Mesenchymal stem cell (in vitro differentiated cells and primary cell): ENCODE results near the gene TYMP.

ENCODE experiments used
- DNase-seq: peaks from one replicate; pipeline ENCODE4 v3.0.0-alpha.2; 2013
- H2AFZ ChIP-seq: one replicate; pipeline ENCODE4 v1.6.1; 2013; ENCODE audit warnings: low read depth, mild to moderate bottlenecking, control low read depth, inconsistent platforms, low read length, moderate library complexity
- H2AK5ac ChIP-seq: 2 replicates; pipeline ENCODE4 v1.6.1; 2013; ENCODE audit warnings: low read length, moderate library complexity, mild to moderate bottlenecking, inconsistent platforms; ENCODE audit not compliant: severe bottlenecking
- H2BK120ac ChIP-seq: one replicate; pipeline ENCODE4 v1.6.1; 2013; ENCODE audit warnings: low read depth, mild to moderate bottlenecking, inconsistent platforms, low read length, moderate library complexity
- H2BK12ac ChIP-seq, 2 experiments: one replicate each; pipeline ENCODE4 v1.6.1; 2013; ENCODE audit warnings: inconsistent platforms in 2 of 2, low read length in 2 of 2, mild to moderate bottlenecking in 2 of 2, moderate library complexity in 2 of 2, control low read depth in 1 of 2
- H2BK15ac ChIP-seq: one replicate; pipeline ENCODE4 v1.6.1; 2013; ENCODE audit warnings: mild to moderate bottlenecking, low read depth, inconsistent platforms; ENCODE audit not compliant: poor library complexity, severe bottlenecking
- H2BK5ac ChIP-seq: 2 replicates; pipeline ENCODE4 v1.6.1; 2013; ENCODE audit warnings: low read depth, mild to moderate bottlenecking, low read length, control low read depth, inconsistent platforms; ENCODE audit not compliant: poor library complexity, severe bottlenecking
- H3K14ac ChIP-seq, 2 experiments: one replicate each; pipeline ENCODE4 v1.6.1; 2013; ENCODE audit warnings: inconsistent platforms in 2 of 2, low read length in 2 of 2, control low read depth in 1 of 2, mild to moderate bottlenecking in 1 of 2, moderate library complexity in 1 of 2
- H3K18ac ChIP-seq, 2 experiments: one replicate each; pipeline ENCODE4 v1.6.1; 2013; ENCODE audit warnings: inconsistent platforms in 2 of 2, low read length in 2 of 2, control low read depth in 1 of 2, low read depth in 1 of 2, mild to moderate bottlenecking in 1 of 2
- H3K23ac ChIP-seq, 2 experiments: one replicate each; pipeline ENCODE4 v1.6.1; 2013; ENCODE audit warnings: inconsistent platforms in 2 of 2, low read length in 2 of 2, mild to moderate bottlenecking in 2 of 2, moderate library complexity in 2 of 2, control low read depth in 1 of 2
- H3K27ac ChIP-seq: 2 replicates; pipeline ENCODE4 v1.5.1; 2013; ENCODE audit warnings: mild to moderate bottlenecking, moderate library complexity, low read length, control low read depth, inconsistent platforms; ENCODE audit not compliant: poor library complexity, severe bottlenecking
- H3K27me3 ChIP-seq, 2 experiments: 2 replicates each; pipeline versions ENCODE4 v1.6.1 to v1.7.0; 2013; ENCODE audit warnings: low read length in 2 of 2, mild to moderate bottlenecking in 2 of 2, moderate library complexity in 2 of 2, control low read depth in 1 of 2, inconsistent platforms in 1 of 2; ENCODE audit not compliant: control insufficient read depth in 1 of 2, insufficient read depth in 1 of 2
- H3K36me3 ChIP-seq, 2 experiments: 2 replicates each; pipeline versions ENCODE4 v1.6.1 to v1.7.0; 2013; ENCODE audit warnings: low read length in 2 of 2, control low read depth in 1 of 2, inconsistent platforms in 1 of 2, low read depth in 1 of 2, mild to moderate bottlenecking in 1 of 2; ENCODE audit not compliant: insufficient read depth in 2 of 2, control insufficient read depth in 1 of 2
- H3K4ac ChIP-seq, 2 experiments: one replicate each; pipeline ENCODE4 v1.6.1; 2013; ENCODE audit warnings: inconsistent platforms in 2 of 2, low read length in 2 of 2, mild to moderate bottlenecking in 2 of 2, moderate library complexity in 2 of 2, control low read depth in 1 of 2, low read depth in 1 of 2
- H3K4me1 ChIP-seq: 2 replicates; pipeline ENCODE4 v1.6.1; 2013; ENCODE audit warnings: low read depth, low read length, control low read depth; ENCODE audit not compliant: control insufficient read depth, insufficient read depth
- H3K4me2 ChIP-seq: 2 replicates; pipeline ENCODE4 v1.6.1; 2013; ENCODE audit warnings: low read length, mild to moderate bottlenecking, inconsistent platforms; ENCODE audit not compliant: poor library complexity, severe bottlenecking
- H3K4me3 ChIP-seq, 2 experiments: 2 replicates each; pipeline versions ENCODE4 v1.5.1 to v1.7.0; 2013; ENCODE audit warnings: low read length in 2 of 2, mild to moderate bottlenecking in 2 of 2, control low read depth in 1 of 2, low read depth in 1 of 2; ENCODE audit not compliant: insufficient read depth in 1 of 2
- H3K79me1 ChIP-seq: replicated peaks from 2 replicates; pipeline ENCODE4 v1.6.1; 2013; ENCODE audit warnings: mild to moderate bottlenecking, control low read depth, low read length, inconsistent platforms; ENCODE audit not compliant: poor library complexity, severe bottlenecking
- H3K9ac ChIP-seq: 2 replicates; pipeline ENCODE4 v1.7.0; 2013; ENCODE audit warnings: mild to moderate bottlenecking, low read length, moderate library complexity
- H3K9me3 ChIP-seq: 2 replicates; pipeline ENCODE4 v1.7.0; 2013; ENCODE audit warnings: mild to moderate bottlenecking, low read length; ENCODE audit not compliant: control insufficient read depth
- H4K8ac ChIP-seq: one replicate; pipeline ENCODE4 v1.6.1; 2013; ENCODE audit warnings: inconsistent platforms, mild to moderate bottlenecking, low read length, moderate library complexity
- H4K91ac ChIP-seq: one replicate; pipeline ENCODE4 v1.6.1; 2013; ENCODE audit warnings: mild to moderate bottlenecking, low read length, inconsistent platforms
- WGBS: methylation state at CpG from one replicate; pipeline ENCODE4 v1.1.7; 2013; ENCODE audit warnings: mixed read lengths; 5-methylcytosine and 5-hydroxymethylcytosine counted together

The TYMP gene

GRCh38 chr22:50500452-50500851 is 29.4 kb downstream of the TYMP start:
- Histone ChIP-seq H3K4me1 (peaks cover 3% of the 10 kb centered on the region), H2AK5ac (no peak overlapping the region), H2BK12ac (no peak overlapping the region), H3K14ac (no peak overlapping the region), H2BK15ac (no peak overlapping the region), H4K8ac (no peak overlapping the region), H3K4me2 (no peak overlapping the region), H3K9me3 (no peaks in the 10 kb centered on the region), H4K91ac (no peak overlapping the region), H2BK120ac (no peak overlapping the region), H3K9ac (no peak overlapping the region), H3K27ac (no peak overlapping the region), H3K4ac (no peak overlapping the region), H2AFZ (no peak overlapping the region), H3K18ac (no peak overlapping the region), H3K36me3 (peaks cover 23 to 43% of the 10 kb centered on the region in 2 experiments), H3K23ac (no peak overlapping the region), H3K4me3 (no peak overlapping the region), H3K79me1 (peaks cover 21% of the 10 kb centered on the region), H3K27me3 (peaks cover 0 to 2% of the 10 kb centered on the region in 2 experiments), H2BK5ac (no peak overlapping the region)
- 92% methylated on average over 12 of the region's 12 CpGs for WGBS
- DNase-seq = no peak

DNA sequence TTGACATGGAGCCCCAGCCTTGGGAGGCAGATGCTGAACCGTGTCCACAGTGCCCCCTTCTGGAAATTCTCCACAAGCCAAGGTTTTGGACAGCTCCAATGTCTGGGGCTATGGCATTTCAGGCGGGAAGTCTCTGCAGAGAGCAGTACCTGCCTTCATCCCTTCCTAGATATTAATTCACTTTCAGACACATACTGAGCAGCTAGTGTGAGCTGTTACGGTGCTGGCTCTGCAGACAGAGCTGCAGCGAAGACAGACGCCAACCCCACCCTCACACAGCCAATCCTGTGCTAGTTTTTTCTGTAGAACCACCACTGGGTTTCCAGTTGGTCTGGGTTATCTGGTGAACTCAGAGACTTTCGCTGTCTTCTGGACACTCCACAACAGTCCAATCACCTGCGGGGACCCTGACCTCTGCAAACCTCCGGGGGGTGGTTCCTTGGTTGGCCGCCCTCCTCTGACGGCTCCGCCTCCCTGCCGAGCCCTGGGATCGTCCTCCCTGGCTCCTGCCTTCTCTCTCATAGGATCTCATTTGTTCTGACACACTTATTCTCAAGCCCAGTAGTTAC is 31.4 kb downstream of the TYMP start:
- no peak overlapping the region for H2BK5ac ChIP-seq
- no peak overlapping the region for H3K4ac ChIP-seq
- H3K79me1 ChIP-seq = peaks cover 6% of the 10 kb centered on the region
- H2BK12ac ChIP-seq = no peak overlapping the region
- no peak overlapping the region for H4K8ac ChIP-seq
- no peak overlapping the region for H3K14ac ChIP-seq
- no peak overlapping the region for H2AFZ ChIP-seq
- peaks cover 3% of the 10 kb centered on the region for H3K4me1 ChIP-seq
- no peak overlapping the region for H3K23ac ChIP-seq
- peak overlapping the region; percentile 7 for H2BK15ac ChIP-seq
- H3K18ac ChIP-seq = no peak overlapping the region
- no peak overlapping the region for H3K27ac ChIP-seq
- no peak overlapping the region for H3K4me2 ChIP-seq
- H2BK120ac ChIP-seq = no peak overlapping the region
- H2AK5ac ChIP-seq = no peak overlapping the region
- H3K9me3 ChIP-seq = no peaks in the 10 kb centered on the region
- H3K4me3 ChIP-seq = peak overlapping the region in 1 of 2 experiments; percentile 46
- DNase-seq = peak; percentile 56
- H3K9ac ChIP-seq = no peak overlapping the region
- peaks cover 0 to 3% of the 10 kb centered on the region in 2 experiments for H3K27me3 ChIP-seq
- H4K91ac ChIP-seq = no peak overlapping the region
- WGBS = 22% methylated on average over 9 of the region's 13 CpGs
- H3K36me3 ChIP-seq = peaks cover 16 to 24% of the 10 kb centered on the region in 2 experiments

DNA sequence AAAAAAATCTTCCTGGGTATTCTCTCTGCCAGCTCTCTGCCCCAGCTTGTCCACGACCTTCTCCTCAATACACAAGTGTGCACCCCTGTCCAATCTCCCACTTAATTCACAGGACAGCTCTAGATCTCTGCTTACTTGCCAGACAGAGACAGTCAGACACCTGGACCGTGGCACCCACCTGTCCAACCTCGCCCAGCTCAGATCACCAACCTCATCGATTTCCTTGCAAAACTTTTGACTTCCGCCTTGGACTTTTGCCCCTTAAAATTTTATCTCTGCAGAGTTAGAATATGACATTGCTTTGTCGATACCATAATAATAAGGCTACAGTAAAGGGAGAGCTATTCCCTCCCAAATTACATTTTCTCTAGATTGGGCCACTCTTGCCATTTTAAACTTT is 32.7 kb downstream of the TYMP start:
- Histone ChIP-seq H3K36me3 (peaks cover 3 to 11% of the 10 kb centered on the region in 2 experiments), H3K23ac (no peak overlapping the region)

GRCh38 chr22:50490531-50491308 is 39.1 kb downstream of the TYMP start:
- H4K8ac ChIP-seq = no peak overlapping the region

More for the DNA sequence above, 32.7 kb downstream of the TYMP start:
- no peak overlapping the region for H3K4me2 ChIP-seq
- no peak overlapping the region for H2AFZ ChIP-seq
- no peaks in the 10 kb centered on the region for H3K9me3 ChIP-seq
- no peaks in the 10 kb centered on the region for H3K79me1 ChIP-seq
- no peak overlapping the region for H3K18ac ChIP-seq
- H2AK5ac ChIP-seq = no peak overlapping the region
- H3K4me1 ChIP-seq = peaks cover 3% of the 10 kb centered on the region
- no peak overlapping the region for H2BK15ac ChIP-seq
- H2BK12ac ChIP-seq = no peak overlapping the region
- no peak for DNase-seq
- no peak overlapping the region for H2BK5ac ChIP-seq
- no peak overlapping the region for H4K91ac ChIP-seq
- H2BK120ac ChIP-seq = no peak overlapping the region
- 86% methylated on average over 6 of the region's 6 CpGs for WGBS
- no peak overlapping the region for H3K4me3 ChIP-seq
- no peak overlapping the region for H3K9ac ChIP-seq
- no peak overlapping the region for H3K27ac ChIP-seq
- H3K27me3 ChIP-seq = peaks cover 0 to 3% of the 10 kb centered on the region in 2 experiments
- no peak overlapping the region for H4K8ac ChIP-seq
- no peak overlapping the region for H3K4ac ChIP-seq
- H3K14ac ChIP-seq = no peak overlapping the region

More at GRCh38 chr22:50490531-50491308, 39.1 kb downstream of the TYMP start:
- no peak overlapping the region for H2AFZ ChIP-seq
- H3K4ac ChIP-seq = no peak overlapping the region
- no peak overlapping the region for H2BK5ac ChIP-seq
- no peak overlapping the region for H2BK12ac ChIP-seq
- H2AK5ac ChIP-seq = no peak overlapping the region
- no peak overlapping the region for H2BK15ac ChIP-seq
- no peaks in the 10 kb centered on the region for H3K9me3 ChIP-seq
- H3K79me1 ChIP-seq = no peaks in the 10 kb centered on the region
- H3K4me3 ChIP-seq = no peak overlapping the region
- H3K4me2 ChIP-seq = no peak overlapping the region
- no peak overlapping the region for H4K91ac ChIP-seq
- no peak overlapping the region for H2BK120ac ChIP-seq
- no peak overlapping the region for H3K14ac ChIP-seq
- peaks cover 18% of the 10 kb centered on the region for H3K4me1 ChIP-seq
- no peak for DNase-seq
- no peak overlapping the region for H3K27ac ChIP-seq
- H3K9ac ChIP-seq = no peak overlapping the region
- peaks cover 0 to 34% of the 10 kb centered on the region in 2 experiments for H3K27me3 ChIP-seq
- H3K18ac ChIP-seq = no peak overlapping the region
- H3K23ac ChIP-seq = no peak overlapping the region
- H3K36me3 ChIP-seq = peaks cover 0 to 4% of the 10 kb centered on the region in 2 experiments
- 85% methylated on average over 27 of the region's 27 CpGs for whole genome bisulfite sequencing
